ENCODE results near the gene HS1BP3.

The HS1BP3 gene

GRCh38 chr2:20568501-20569463, 82.1 kb downstream of the HS1BP3 start:
- Histone ChIP-seq H3K9me3 (ENCODE audit: control insufficient read depth, low read length) (no peaks in the 10 kb centered on the region), H3K27me3 (ENCODE audit: control insufficient read depth, insufficient read depth, low read length, poor library complexity, severe bottlenecking) (peaks cover 25% of the 10 kb centered on the region), H3K36me3 (ENCODE audit: control insufficient read depth, insufficient read depth, low read length) (no peaks in the 10 kb centered on the region), H3K4me3 (ENCODE audit: insufficient read depth, low read depth, low read length) (no peak overlapping the region), H3K27ac (ENCODE audit: insufficient read depth, low read depth, low read length, poor library complexity, severe bottlenecking) (no peak overlapping the region), H3K4me1 (ENCODE audit: control insufficient read depth, insufficient read depth, low read length) (peaks cover 21% of the 10 kb centered on the region)
- WGBS, 2 experiments = 92% methylated on average over 13 of the region's 13 CpGs

- no peak overlapping the region for H3K27ac ChIP-seq (ENCODE audit: insufficient read depth, low read depth, low read length, poor library complexity, severe bottlenecking)
- peaks cover 21% of the 10 kb centered on the region for H3K4me1 ChIP-seq (ENCODE audit: control insufficient read depth, insufficient read depth, low read length)
- no peaks in the 10 kb centered on the region for H3K9me3 ChIP-seq (ENCODE audit: control insufficient read depth, low read length)
- no peaks in the 10 kb centered on the region for H3K36me3 ChIP-seq (ENCODE audit: control insufficient read depth, insufficient read depth, low read length)
- peaks cover 25% of the 10 kb centered on the region for H3K27me3 ChIP-seq (ENCODE audit: control insufficient read depth, insufficient read depth, low read length, poor library complexity, severe bottlenecking)
- H3K4me3 ChIP-seq (ENCODE audit: insufficient read depth, low read depth, low read length) = no peak overlapping the region
- 54 to 62% methylated on average over 2 of the region's 2 CpGs for WGBS, 2 experiments
Measured at GRCh38 chr2:20567926-20568179, 83.0 kb downstream of the HS1BP3 start.

All from ectodermal cell (in vitro differentiated cells).